Endothelial cell of umbilical vein (primary cell): ENCODE measurements around the gene TP53BP1. TPM values are rescaled to one million over a fixed set of nuclear protein-coding genes. Genes with fewer than 3 reads are reported as not detected.
A peak's percentile ranks its signal among the peaks of the same experiment; 100 is the strongest.

ENCODE experiments used
- BruUV-seq: library from RNA; stranded (reverse); fragments of 400-500 nt; replicated peaks from 2 replicates; lab custom pipeline; 2021; lab: Mats Ljungman, UMichigan
- CTCF ChIA-PET: fragments of 300-600, 350-600 bp; sonication (Branson Sonifier 250); formaldehyde crosslinking; loops from one replicate; lab custom pipeline; 2021; ENCODE audit warnings: antibody characterized with exemption, inconsistent platforms; lab: Charles Lee
- POLR2A ChIA-PET: fragments of 300-600, 350-600 bp; sonication (Branson Sonifier 250); formaldehyde crosslinking; loops from one replicate; lab custom pipeline; 2021; ENCODE audit warnings: antibody characterized with exemption, inconsistent platforms; lab: Charles Lee
- DNase-seq: peaks from one replicate; pipeline ENCODE4 v3.0.0-alpha.2; 2011; ENCODE audit warnings: low read depth, low spot score
- FAIRE-seq: peaks from 2 replicates; lab custom pipeline; 2011; peaks lifted over from hg19 to GRCh38; lab: Jason Lieb, UNC
- H2AFZ ChIP-seq: 2 replicates; pipeline ENCODE4 v1.6.0; 2012; ENCODE audit warnings: low read depth, low read length, control low read depth, inconsistent platforms
- H3K27ac ChIP-seq: 2 replicates; pipeline ENCODE4 v1.5.1; 2011; ENCODE audit warnings: low read depth, mild to moderate bottlenecking, control low read depth, low read length, moderate library complexity; ENCODE audit not compliant: insufficient read depth
- H3K27me3 ChIP-seq, 2 experiments: 2 replicates each; pipeline versions ENCODE4 v1.6.0 to v1.6.1; 2011; ENCODE audit warnings: low read length in 2 of 2, mixed read lengths in 1 of 2; ENCODE audit not compliant: control insufficient read depth in 2 of 2, insufficient read depth in 2 of 2
- H3K36me3 ChIP-seq, 2 experiments: 2 replicates in 1 of 2; 3 replicates in 1 of 2; pipeline ENCODE4 v1.5.1; 2011; ENCODE audit warnings: low read length in 2 of 2, mild to moderate bottlenecking in 1 of 2, moderate library complexity in 1 of 2; ENCODE audit not compliant: control insufficient read depth in 2 of 2, insufficient read depth in 2 of 2; ENCODE audit errors: extremely low read depth in 1 of 2
- H3K4me1 ChIP-seq: 3 replicates; pipeline ENCODE4 v1.5.1; 2011; ENCODE audit warnings: mild to moderate bottlenecking, low read length; ENCODE audit not compliant: control insufficient read depth, insufficient read depth; ENCODE audit errors: extremely low read depth
- H3K4me2 ChIP-seq: 2 replicates; pipeline ENCODE4 v1.6.1; 2011; ENCODE audit warnings: low read length, control low read depth, mixed read lengths; ENCODE audit not compliant: insufficient read depth
- H3K4me3 ChIP-seq, 3 experiments: fragments of 200-600 bp in 1 of 3; sonication (generic), shearing (Covaris generic) in 1 of 3; replicated peaks in 1 of 3; 2 replicates each; pipeline ENCODE4 v1.5.1; 2011 to 2016; ENCODE audit warnings: control low read depth in 3 of 3, low read length in 3 of 3, mild to moderate bottlenecking in 2 of 3, inconsistent platforms in 1 of 3, low read depth in 1 of 3, moderate library complexity in 1 of 3; ENCODE audit not compliant: insufficient read depth in 1 of 3
- H3K79me2 ChIP-seq: 2 replicates; pipeline ENCODE4 v1.6.0; 2012; ENCODE audit warnings: low read length, inconsistent platforms; ENCODE audit not compliant: control insufficient read depth, insufficient read depth
- H3K9ac ChIP-seq: replicated peaks from 2 replicates; pipeline ENCODE3; 2011; ENCODE audit warnings: low read length, control low read depth; ENCODE audit not compliant: insufficient read depth; ENCODE audit errors: extremely low read depth
- H3K9me1 ChIP-seq: replicated peaks from 3 replicates; pipeline ENCODE4 v1.6.0; 2011; ENCODE audit warnings: mild to moderate bottlenecking, low read length; ENCODE audit not compliant: control insufficient read depth, insufficient read depth; ENCODE audit errors: extremely low read depth
- H3K9me3 ChIP-seq: replicated peaks from 2 replicates; pipeline ENCODE4 v1.5.1; 2012; ENCODE audit warnings: low read length, inconsistent platforms; ENCODE audit not compliant: control insufficient read depth, insufficient read depth
- H4K20me1 ChIP-seq: replicated peaks from 2 replicates; pipeline ENCODE3; 2011; ENCODE audit warnings: mild to moderate bottlenecking, low read length; ENCODE audit not compliant: control insufficient read depth, insufficient read depth; ENCODE audit errors: extremely low read depth
- CTCF ChIP-seq, 2 donors: IDR thresholded peaks; 1 replicate in 1 of 2; 2 replicates in 1 of 2; pipeline ENCODE4 v1.5.1; 2011; ENCODE audit warnings: low read length in 2 of 2, mild to moderate bottlenecking in 2 of 2, moderate library complexity in 2 of 2, control low read depth in 1 of 2, inconsistent platforms in 1 of 2, low read depth in 1 of 2; ENCODE audit not compliant: insufficient read depth in 1 of 2; ENCODE audit errors: extremely low read depth in 1 of 2
- EZH2 ChIP-seq: IDR thresholded peaks from 2 replicates; pipeline ENCODE4 v1.6.1; 2012; ENCODE audit warnings: borderline replicate concordance, low read depth, mild to moderate bottlenecking, moderate library complexity, low read length, inconsistent platforms; ENCODE audit not compliant: severe bottlenecking
- FOS ChIP-seq: IDR thresholded peaks from 2 replicates; pipeline ENCODE4 v1.6.1; 2011; ENCODE audit warnings: mild to moderate bottlenecking, low read length, moderate library complexity, borderline replicate concordance; ENCODE audit not compliant: insufficient read depth
- GATA2 ChIP-seq: IDR thresholded peaks from 2 replicates; pipeline ENCODE4 v1.7.0; 2011; ENCODE audit warnings: low read depth, mild to moderate bottlenecking, moderate library complexity, mixed read lengths, low read length; ENCODE audit not compliant: insufficient read length, insufficient read depth
- JUN ChIP-seq: IDR thresholded peaks from 2 replicates; pipeline ENCODE4 v1.6.1; 2011; ENCODE audit warnings: borderline replicate concordance, low read depth; ENCODE audit not compliant: insufficient read length, insufficient read depth
- MAX ChIP-seq: IDR thresholded peaks from 2 replicates; pipeline ENCODE4 v1.6.1; 2011; ENCODE audit not compliant: insufficient read depth, insufficient read length
- MYC ChIP-seq: IDR thresholded peaks from one replicate; pipeline ENCODE4 v1.6.1; 2011; ENCODE audit warnings: mild to moderate bottlenecking, low read depth, low read length
- POLR2A ChIP-seq: IDR thresholded peaks from 2 replicates; pipeline ENCODE4 v1.6.1; 2012; ENCODE audit warnings: low read depth, mild to moderate bottlenecking, control low read depth, low read length
- POLR2AphosphoS5 ChIP-seq: IDR thresholded peaks from 2 replicates; pipeline ENCODE4 v1.6.1; 2012; ENCODE audit warnings: low read depth, mild to moderate bottlenecking, control low read depth, low read length, moderate library complexity; ENCODE audit not compliant: insufficient read depth
- dilution Hi-C: fragments of 300-500 bp; cut with MboI; formaldehyde crosslinking; loops from one replicate; pipeline ENCODE4 v1.15.0; 2019; ENCODE audit warnings: low sequenced_read_pairs; ENCODE audit not compliant: extremely low pct_ligation_motif_present
- intact Hi-C: fragments of 100-400 bp; cut with micrococcal nuclease; formaldehyde crosslinking; loops from one replicate; pipeline ENCODE4 v1.10.0; 2022
- polyA plus RNA-seq, 4 experiments: library from polyadenylated mRNA; depleted of rRNA in 3 of 4; stranded (reverse) in 3 of 4; unstranded in 1 of 4; fragments of >200 nt; gene quantifications; 2 replicates each; pipeline versions ENCODE4 v1.2.1 to v1.2.3, GENCODE V29; 2011 to 2012; ENCODE audit warnings: missing spikeins in 1 of 4
- total RNA-seq: library from RNA; stranded (reverse); gene quantifications from 2 replicates; pipeline ENCODE4 v1.2.3, GENCODE V29; 2021

Gene TP53BP1
- total and polyA plus RNA-seq, 2 donors (not counting 3 experiments of a cell fraction or from before 2014, with no cell fraction given): 28.1 to 59.5 TPM

- Histone ChIP-seq H3K9me3 (no peaks in the 10 kb centered on the region), H3K27ac (no peak within 1 kb of the TSS), H3K4me2 (peak within 1 kb of the TSS; percentile 72), H3K36me3 (no peaks in the 10 kb centered on the region), H3K9me1 (no peaks in the 10 kb centered on the region), H3K9ac (no peak within 1 kb of the TSS), H3K4me1 (peaks cover 21% of the 10 kb centered on the region), H3K4me3 (peak within 1 kb of the TSS; percentile 18 to 32 (median 24)), H3K27me3 (peaks cover 0 to 6% of the 10 kb centered on the region in 2 experiments), H2AFZ (peak within 1 kb of the TSS; percentile 92), H4K20me1 (no peaks in the 10 kb centered on the region), H3K79me2 (no peaks in the 10 kb centered on the region)
- dilution Hi-C loops: no loop called here
- DNase-seq: no peak
- no peak for TF ChIP-seq GATA2
- intact Hi-C loops: loop anchor here (10.0 kb wide), 1 partner anchor 227 kb away; the partner anchor contains the start of gene PDIA3
- BruUV-seq: no TSS peak
- POLR2A ChIA-PET: no interaction called here
- FAIRE-seq: no peak
- CTCF ChIA-PET: interaction anchor here (1.0 to 1.6 kb wide), 3 partner anchors 10 to 77 kb away, joined by 3 to 5 read pairs (median 3); no protein-coding TSS in a partner anchor
Measured at GRCh38 chr15:43517354-43518196, 24.6 kb upstream of the TP53BP1 start, which contains the start of gene MAP1A. Gene MAP1A (plus strand): TSS chr15:43517608. CDS start chr15:43521474, 3,866 bp downstream.

- POLR2A ChIA-PET: no interaction called here
- CTCF ChIA-PET: interaction anchor here (1.6 kb wide), 1 partner anchor 76 kb away, joined by 5 read pairs; no protein-coding TSS in a partner anchor
Measured at GRCh38 chr15:43516801-43517353, 23.9 kb upstream of the TP53BP1 start.

More at GRCh38 chr15:43516801-43517353, 23.9 kb upstream of the TP53BP1 start:
- no peaks in the 10 kb centered on the region for H3K36me3 ChIP-seq
- H3K4me2 ChIP-seq: no peak overlapping the region
- H3K4me1 ChIP-seq: peaks cover 21% of the 10 kb centered on the region
- H3K9ac ChIP-seq: no peak overlapping the region
- BruUV-seq: no TSS peak
- DNase-seq (no peak), FAIRE-seq (no peak)
- intact Hi-C loops (loop anchor here (10.0 kb wide), 1 partner anchor 228 kb away; the partner anchor contains the start of gene PDIA3), dilution Hi-C loops (no loop called here)
- no peaks in the 10 kb centered on the region for H3K9me1 ChIP-seq
- H3K27me3 ChIP-seq: peaks cover 0 to 6% of the 10 kb centered on the region in 2 experiments
- H3K79me2 ChIP-seq: no peaks in the 10 kb centered on the region
- no peaks in the 10 kb centered on the region for H4K20me1 ChIP-seq
- TF ChIP-seq FOS: no peak
- no peak for TF ChIP-seq POLR2A
- no peak for TF ChIP-seq JUN
- TF ChIP-seq EZH2: no peak
- TF ChIP-seq CTCF (IDR thresholded peaks at IDR 0.05; ENCODE audit: extremely low read depth in 1 of 2, insufficient read depth in 1 of 2, low read depth in 1 of 2, low read length in 2 of 2): no peak
- TF ChIP-seq POLR2AphosphoS5: no peak
- no peak for TF ChIP-seq MAX
- no peak for TF ChIP-seq MYC
- TF ChIP-seq GATA2: no peak
- no peak overlapping the region for H3K27ac ChIP-seq
- H2AFZ ChIP-seq: peak overlapping the region; percentile 6
- H3K4me3 ChIP-seq: no peak overlapping the region
- H3K9me3 ChIP-seq: no peaks in the 10 kb centered on the region
